HEK293T (cell line): ENCODE results near the gene WEE2.
"Not testable (repeated sequence)": the region's sequence is repeated elsewhere in the genome, so short reads cannot be mapped to it uniquely, and the experiment has no call there.

Experiments used
- CTCF ChIA-PET: fragments of 350-600 bp; formaldehyde crosslinking; extraction: SDS; loops from one replicate; lab custom pipeline; 2021; ENCODE audit warnings: antibody characterized with exemption, inconsistent platforms; lab: Yijun Ruan, JAX
- POLR2A ChIA-PET: fragments of 350-600 bp; formaldehyde crosslinking; extraction: SDS; loops from one replicate; lab custom pipeline; 2020; ENCODE audit warnings: antibody characterized with exemption, inconsistent platforms; lab: Yijun Ruan, JAX
- DNase-seq: peaks from one replicate; pipeline ENCODE4 v3.0.0; 2012; ENCODE audit warnings: mixed read lengths; ENCODE audit errors: extremely low spot score
- ARNT ChIP-seq: fragments of 450-650 bp; IDR thresholded peaks from 2 replicates; pipeline ENCODE4 v1.6.1; 2017; ENCODE audit warnings: mild to moderate bottlenecking
- BHLHE40 ChIP-seq: fragments of 450-650 bp; IDR thresholded peaks from 2 replicates; pipeline ENCODE4 v1.6.1; 2016; ENCODE audit warnings: mild to moderate bottlenecking, moderate library complexity, borderline replicate concordance
- CTBP1 ChIP-seq: fragments of 450-650 bp; IDR thresholded peaks from 2 replicates; pipeline ENCODE4 v1.6.1; 2016; ENCODE audit warnings: borderline replicate concordance
- ELF4 ChIP-seq: fragments of 450-650 bp; IDR thresholded peaks from 2 replicates; pipeline ENCODE4 v1.6.1; 2017; ENCODE audit warnings: antibody characterized with exemption
- FOXA1 ChIP-seq: fragments of 450-650 bp; IDR thresholded peaks from 2 replicates; pipeline ENCODE4 v1.6.1; 2016; ENCODE audit warnings: mild to moderate bottlenecking
- FOXK2 ChIP-seq: fragments of 450-650 bp; IDR thresholded peaks from 2 replicates; pipeline ENCODE4 v1.6.1; 2016; ENCODE audit warnings: mild to moderate bottlenecking
- FOXM1 ChIP-seq: fragments of 450-650 bp; IDR thresholded peaks from 2 replicates; pipeline ENCODE4 v1.6.1; 2017; ENCODE audit warnings: mild to moderate bottlenecking, borderline replicate concordance
- HDGF ChIP-seq: fragments of 450-650 bp; IDR thresholded peaks from 2 replicates; pipeline ENCODE4 v1.6.1; 2017; ENCODE audit warnings: antibody characterized with exemption, borderline replicate concordance
- L3MBTL2 ChIP-seq: fragments of 450-650 bp; conservative IDR thresholded peaks from 2 replicates; pipeline ENCODE4 v1.6.1; 2016; ENCODE audit warnings: mild to moderate bottlenecking
- LEF1 ChIP-seq: fragments of 450-650 bp; IDR thresholded peaks from 2 replicates; pipeline ENCODE4 v1.6.1; 2017; ENCODE audit warnings: mild to moderate bottlenecking, borderline replicate concordance
- NFRKB ChIP-seq: fragments of 450-650 bp; IDR thresholded peaks from 2 replicates; pipeline ENCODE4 v1.6.1; 2016; ENCODE audit warnings: mild to moderate bottlenecking, moderate library complexity
- PKNOX1 ChIP-seq: fragments of 450-650 bp; IDR thresholded peaks from 2 replicates; pipeline ENCODE4 v1.6.1; 2016
- SP1 ChIP-seq: fragments of 450-650 bp; IDR thresholded peaks from 2 replicates; pipeline ENCODE4 v1.6.1; 2017
- SUZ12 ChIP-seq: fragments of 450-650 bp; IDR thresholded peaks from 2 replicates; pipeline ENCODE4 v1.6.1; 2016; ENCODE audit warnings: mild to moderate bottlenecking
- TARDBP ChIP-seq: fragments of 450-650 bp; IDR thresholded peaks from 2 replicates; pipeline ENCODE4 v1.6.1; 2016
- ZNF384 ChIP-seq: fragments of 450-650 bp; IDR thresholded peaks from 2 replicates; pipeline ENCODE4 v1.6.1; 2016

WEE2 gene

GRCh38 chr7:141686670-141687069 lies 21.5 kb upstream of the WEE2 start:
- TF ChIP-seq FOXM1: no peak
- TF ChIP-seq LEF1: no peak
- TF ChIP-seq FOXA1: no peak
- TF ChIP-seq HDGF: no peak
- no peak for TF ChIP-seq FOXK2
- TF ChIP-seq SUZ12: no peak
- no peak for TF ChIP-seq CTBP1
- TF ChIP-seq BHLHE40: no peak
- no peak for DNase-seq
- ChIA-PET CTCF (interaction anchor here (1.0 kb wide), 1 partner anchor 52 kb away, joined by 4 read pairs; the partner anchor contains the start of gene SSBP1), POLR2A (interaction anchor here (1.3 to 1.9 kb wide), 3 partner anchors 12 to 51 kb away, joined by 5 to 7 read pairs (median 6); partner anchors contain the start of genes DENND11 and SSBP1)

DNA sequence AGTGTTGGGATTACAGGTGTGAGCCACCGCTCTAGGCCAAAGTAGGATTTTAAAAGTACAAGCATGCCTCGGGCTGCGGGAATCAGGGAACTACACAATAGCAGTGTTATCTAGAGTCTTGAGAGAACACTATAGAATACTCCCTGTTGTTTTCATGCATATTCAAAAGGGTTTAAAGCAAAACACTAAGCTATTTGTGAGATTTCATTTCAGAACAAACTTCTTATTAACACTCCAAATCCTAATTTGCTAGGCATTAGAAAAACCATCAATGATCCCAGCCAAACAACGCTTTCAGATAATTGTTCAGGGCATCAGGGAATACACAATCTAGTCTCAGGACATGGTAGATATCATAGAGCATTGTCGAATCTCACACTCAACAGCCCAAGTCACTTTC lies 20.1 kb upstream of the WEE2 start:
- TF ChIP-seq ELF4 (no peak), PKNOX1 (no peak), FOXM1 (no peak), CTBP1 (no peak), SUZ12 (no peak), LEF1 (no peak), SP1 (no peak), HDGF (no peak), FOXK2 (no peak), ARNT (no peak), FOXA1 (no peak), TARDBP (no peak), NFRKB (no peak), BHLHE40 (no peak), ZNF384 (no peak), L3MBTL2 (no peak)
- no peak for DNase-seq
- ChIA-PET CTCF (no interaction called here), POLR2A (interaction anchor here (1.3 kb wide), 2 partner anchors 11 to 50 kb away, joined by 4 to 5 read pairs; partner anchors contain the start of gene SSBP1)

- POLR2A ChIA-PET: interaction anchor here (1.2 to 1.9 kb wide), 4 partner anchors 9 to 49 kb away, joined by 3 to 11 read pairs (median 4); partner anchors contain the start of genes DENND11 and SSBP1
- CTCF ChIA-PET, DNase-seq: not testable (repeated sequence)
Observed at GRCh38 chr7:141689072-141689825, 18.9 kb upstream of the WEE2 start.

DNA sequence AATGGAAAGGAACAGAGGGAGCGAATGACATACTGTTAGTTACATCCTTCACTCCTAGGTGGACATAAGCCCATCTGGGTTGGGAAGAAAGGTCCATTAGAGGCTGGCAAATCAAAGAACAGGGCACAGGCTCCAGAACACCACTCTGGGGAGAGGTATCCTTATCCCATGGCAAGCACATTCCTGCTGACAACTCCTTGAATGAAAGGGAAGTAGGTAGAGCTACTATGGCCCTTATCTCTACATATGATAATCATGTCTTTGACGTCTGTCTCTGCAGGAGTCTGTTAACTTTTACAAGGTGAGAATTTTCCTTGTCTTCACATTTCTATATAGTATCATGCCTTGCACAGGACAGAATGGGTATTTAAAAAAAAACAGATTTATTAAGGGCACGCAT lies 16.6 kb upstream of the WEE2 start:
- TF ChIP-seq SP1: no peak
- TF ChIP-seq PKNOX1: no peak
- no peak for TF ChIP-seq CTBP1
- no peak for TF ChIP-seq FOXK2
- no peak for TF ChIP-seq SUZ12
- TF ChIP-seq HDGF: no peak
- DNase-seq: no peak
- CTCF ChIA-PET: no interaction called here
- POLR2A ChIA-PET: no interaction called here

DNA sequence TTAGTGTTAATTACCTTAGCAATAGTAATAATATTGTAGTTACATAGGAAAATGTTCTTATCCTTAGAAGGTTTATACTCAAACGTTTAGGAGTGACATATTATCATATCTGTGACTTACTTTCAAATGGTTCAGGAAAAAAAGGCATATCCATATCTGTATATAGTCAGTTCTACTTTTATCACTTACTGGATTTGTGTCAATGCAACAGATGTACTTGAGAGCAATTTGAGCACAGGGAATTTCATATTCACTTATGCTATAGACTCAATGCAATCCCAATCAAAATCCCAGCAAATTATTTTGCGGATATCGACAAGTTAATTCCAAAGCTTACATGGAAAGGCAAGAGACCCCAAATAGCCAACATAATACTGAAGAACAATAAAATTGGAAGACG lies 16.2 kb upstream of the WEE2 start:
- POLR2A ChIA-PET: no interaction called here
- CTCF ChIA-PET: no interaction called here
- TF ChIP-seq CTBP1: no peak
- no peak for TF ChIP-seq L3MBTL2
- no peak for TF ChIP-seq SP1
- no peak for TF ChIP-seq HDGF
- no peak for TF ChIP-seq PKNOX1
- TF ChIP-seq FOXM1: no peak
- TF ChIP-seq BHLHE40: no peak
- TF ChIP-seq NFRKB: no peak
- TF ChIP-seq ARNT: no peak
- no peak for TF ChIP-seq FOXK2
- no peak for TF ChIP-seq LEF1
- TF ChIP-seq FOXA1: no peak
- TF ChIP-seq ELF4: no peak
- no peak for TF ChIP-seq ZNF384
- TF ChIP-seq TARDBP: no peak
- no peak for TF ChIP-seq SUZ12
- no peak for DNase-seq

DNA sequence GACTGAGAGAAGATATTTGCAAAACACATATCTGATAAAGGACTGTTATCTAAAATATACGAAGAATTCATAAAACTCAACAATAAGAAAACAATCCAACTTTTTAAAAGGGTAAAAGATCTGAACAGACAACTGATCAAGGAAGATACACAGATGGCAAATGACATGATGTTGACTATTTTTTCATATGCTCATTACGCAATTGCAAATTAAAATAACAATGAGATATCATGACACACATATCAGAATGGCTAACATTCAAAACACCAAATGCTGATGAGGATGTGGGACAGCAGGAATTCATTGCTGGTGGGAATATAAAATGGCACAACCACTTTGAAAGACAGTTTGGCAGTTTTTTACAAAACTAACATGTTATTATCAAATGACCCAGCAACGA lies 15.1 kb upstream of the WEE2 start:
- no peak for TF ChIP-seq L3MBTL2
- TF ChIP-seq ZNF384: no peak
- TF ChIP-seq FOXK2: no peak
- TF ChIP-seq FOXM1: no peak
- TF ChIP-seq TARDBP: no peak
- no peak for TF ChIP-seq FOXA1
- no peak for TF ChIP-seq ARNT
- ChIA-PET POLR2A (interaction anchor here (2.0 kb wide), 1 partner anchor 10 kb away, joined by 5 read pairs; the partner anchor contains the start of gene DENND11), CTCF (no interaction called here)
- no peak for DNase-seq
